Pons (tissue), 1 donor: ENCODE data around the gene CABLES1.

Source experiments
- DNase-seq: peaks from one replicate; pipeline ENCODE4 v3.0.0-alpha.2; 2016; ENCODE audit warnings: low spot score

Gene CABLES1

DNA sequence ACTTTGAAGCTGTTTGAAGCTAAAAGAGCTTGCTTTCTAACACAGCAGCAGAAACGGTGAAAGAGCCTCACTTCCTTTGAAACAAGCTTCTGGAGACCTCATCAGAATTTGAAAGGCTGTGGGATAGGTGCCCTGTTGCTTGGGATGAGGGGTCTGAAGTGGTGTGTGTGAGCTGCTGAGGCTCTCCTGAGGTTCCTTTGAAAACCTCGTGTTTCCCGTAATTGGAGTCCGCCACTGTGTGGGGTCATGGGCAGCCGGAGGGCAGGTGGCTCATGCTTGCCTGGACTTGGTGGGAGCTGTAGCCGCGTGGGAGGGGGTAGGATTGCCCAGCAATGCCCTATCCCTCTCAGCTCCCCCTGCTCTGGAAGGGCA lies 34.4 kb downstream of the CABLES1 start:
- no peak for DNase-seq

DNA sequence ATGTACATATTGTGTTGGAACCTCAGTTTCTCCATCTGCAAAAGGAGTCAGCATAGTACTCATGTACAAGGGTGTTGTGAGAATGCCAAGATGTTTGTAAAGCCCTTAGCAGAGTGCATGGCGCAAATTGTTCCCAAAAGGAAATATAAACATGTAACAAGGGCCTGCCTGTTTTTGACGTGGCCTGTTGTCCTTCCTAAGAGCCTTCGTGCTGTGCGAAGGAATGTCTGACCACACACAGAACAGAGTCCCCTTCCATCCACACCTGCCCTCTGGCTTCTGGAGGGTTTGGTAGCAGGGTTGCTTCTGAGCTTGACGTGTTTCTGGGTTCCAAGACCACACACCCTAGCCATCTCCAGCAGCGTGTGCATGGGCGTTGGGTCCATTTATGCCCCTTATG lies 34.9 kb downstream of the CABLES1 start:
- DNase-seq, result no peak

DNA sequence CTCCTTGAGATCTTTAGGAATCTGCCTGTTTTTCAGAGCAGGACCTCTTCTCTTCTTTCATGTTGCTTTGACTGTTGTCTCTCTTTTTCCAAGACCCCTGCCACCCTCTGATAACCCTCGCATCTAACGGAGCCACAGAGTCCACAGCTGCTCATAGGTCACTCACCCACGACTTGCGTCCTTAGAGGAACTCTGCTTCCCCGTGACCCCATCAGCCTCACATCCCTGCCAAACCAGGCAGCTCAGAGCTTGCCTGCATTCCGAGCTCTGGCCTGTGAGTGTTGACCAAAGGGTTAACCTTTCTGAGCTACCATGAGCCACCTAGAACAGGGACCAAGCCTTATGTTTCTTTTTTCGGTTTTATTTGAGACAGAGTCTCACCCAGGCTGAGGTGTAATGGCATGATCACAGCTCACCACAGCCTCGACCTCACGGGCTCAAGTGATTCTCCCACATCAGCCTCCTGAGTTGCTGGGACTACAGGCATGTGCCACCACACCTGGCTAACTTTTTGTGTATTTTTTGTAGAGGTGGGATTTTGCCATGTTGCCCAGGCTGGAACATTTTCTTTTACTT lies 36.4 kb downstream of the CABLES1 start:
- DNase-seq, result no peak

DNA sequence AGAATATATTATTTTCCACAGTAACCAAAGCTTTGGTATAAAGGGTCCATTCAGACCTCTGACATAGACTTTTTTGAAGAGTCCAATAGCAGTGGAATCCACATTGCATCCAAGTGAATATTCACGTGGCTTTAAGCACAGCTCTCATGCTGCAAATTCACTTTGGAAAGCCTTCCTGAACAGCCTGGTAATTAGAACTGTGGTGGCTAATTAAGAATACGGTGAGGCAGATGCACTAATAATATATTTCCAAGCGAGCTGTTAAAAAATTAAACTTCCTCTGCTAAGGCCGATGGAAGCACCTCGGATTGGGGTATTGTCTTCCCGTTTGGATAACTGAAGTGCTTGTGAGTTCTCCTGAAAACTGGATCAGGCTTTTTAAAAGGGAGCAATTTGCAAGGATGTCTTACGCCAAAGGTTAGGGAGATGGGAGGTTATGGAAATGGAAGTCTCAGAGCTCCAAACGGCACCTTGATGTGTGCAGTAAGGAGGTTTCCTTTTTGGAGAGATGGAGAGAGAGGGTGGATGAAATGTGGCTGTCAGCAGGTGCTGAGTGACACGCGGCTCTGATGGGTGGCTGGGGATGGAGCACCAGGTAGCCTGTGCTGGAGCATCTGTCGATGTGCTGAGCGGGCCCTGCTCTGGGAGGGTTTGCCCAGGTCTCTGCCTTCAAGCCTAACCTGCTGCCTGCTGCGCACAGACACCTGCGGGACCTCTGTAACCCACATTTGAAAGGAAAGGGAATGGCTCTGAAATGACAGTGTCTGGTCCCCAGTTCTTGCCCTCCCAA lies 37.5 kb downstream of the CABLES1 start:
- DNase-seq, result no peak

- no peak for DNase-seq
Measured at GRCh38 chr18:23173912-23174311, 38.6 kb downstream of the CABLES1 start.

- DNase-seq, result no peak
Measured at GRCh38 chr18:23176701-23177432, 41.6 kb downstream of the CABLES1 start.

DNA sequence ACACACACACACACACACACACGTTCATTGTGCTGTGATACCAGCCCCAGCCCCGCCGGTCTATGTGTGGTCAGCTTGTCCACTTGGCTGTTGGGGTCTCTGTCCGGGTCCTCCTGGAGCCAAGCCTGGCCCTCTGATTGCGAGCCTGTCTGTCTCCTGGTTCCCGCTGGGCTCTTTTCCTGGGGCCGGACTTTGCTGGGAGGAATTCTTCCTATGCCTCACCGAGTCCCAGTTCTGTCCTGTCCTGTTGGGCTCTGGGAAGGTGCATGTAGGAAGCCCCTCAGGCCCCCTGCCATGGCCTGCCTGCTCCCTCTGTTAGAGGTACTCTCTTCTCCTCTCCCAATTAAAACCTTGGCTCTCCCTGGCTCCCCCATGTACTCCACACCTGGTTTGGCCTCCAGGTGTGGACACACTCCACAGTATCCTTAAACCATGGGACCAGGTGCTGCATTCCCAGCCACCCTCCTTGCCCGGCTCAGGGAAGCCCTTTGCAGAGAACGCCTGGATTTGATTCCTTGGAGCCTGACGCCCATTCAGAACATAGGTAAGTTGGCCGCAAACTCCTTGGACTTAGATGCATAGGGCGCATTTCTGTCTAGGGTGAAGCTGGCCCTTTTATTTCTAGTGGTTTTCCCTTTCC lies 42.3 kb downstream of the CABLES1 start:
- DNase-seq, result no peak

- no peak for DNase-seq
Measured at GRCh38 chr18:23178201-23178600, 42.9 kb downstream of the CABLES1 start.

- no peak for DNase-seq
Measured at GRCh38 chr18:23178661-23179081, 43.4 kb downstream of the CABLES1 start.

DNA sequence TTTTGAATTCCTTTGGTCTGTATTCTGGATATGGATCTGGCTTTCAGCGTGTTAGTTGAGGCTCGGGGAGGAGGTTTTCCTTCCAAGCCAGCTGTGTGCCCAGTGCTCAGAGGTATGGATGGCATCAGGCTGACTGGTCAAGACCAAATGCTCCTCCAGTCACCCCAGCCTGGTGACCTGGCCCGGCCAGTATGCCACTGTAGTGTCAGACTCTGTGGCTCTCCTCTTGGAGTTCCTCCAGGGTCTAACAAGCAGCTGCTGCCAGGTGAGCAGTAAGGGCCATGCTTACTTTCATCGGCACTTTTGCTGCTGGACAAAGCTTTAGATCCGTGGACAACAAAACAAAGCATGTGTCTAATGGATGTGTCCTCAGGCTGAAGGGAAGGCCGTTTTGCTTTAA lies 44.1 kb downstream of the CABLES1 start:
- DNase-seq, result no peak

DNA sequence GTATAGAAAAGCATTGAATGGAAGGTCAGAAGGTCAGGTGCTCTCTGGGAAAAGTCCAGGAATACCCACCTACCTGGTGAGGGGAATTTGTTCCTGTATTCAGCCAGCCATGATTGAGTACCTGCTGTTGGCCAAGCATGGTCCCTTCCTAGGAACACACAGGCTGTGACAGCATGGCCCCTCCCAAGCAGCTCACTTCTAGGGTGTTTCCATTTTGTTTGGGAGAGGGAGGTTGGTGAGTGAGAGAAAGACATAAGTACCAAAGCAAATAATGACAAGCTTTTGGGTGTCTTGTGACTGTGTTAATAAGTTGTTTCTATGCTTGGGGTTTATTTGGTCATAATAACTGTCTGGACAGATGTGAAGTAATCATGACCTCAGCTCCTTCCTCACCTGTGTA lies 46.3 kb downstream of the CABLES1 start:
- DNase-seq, result no peak

DNA sequence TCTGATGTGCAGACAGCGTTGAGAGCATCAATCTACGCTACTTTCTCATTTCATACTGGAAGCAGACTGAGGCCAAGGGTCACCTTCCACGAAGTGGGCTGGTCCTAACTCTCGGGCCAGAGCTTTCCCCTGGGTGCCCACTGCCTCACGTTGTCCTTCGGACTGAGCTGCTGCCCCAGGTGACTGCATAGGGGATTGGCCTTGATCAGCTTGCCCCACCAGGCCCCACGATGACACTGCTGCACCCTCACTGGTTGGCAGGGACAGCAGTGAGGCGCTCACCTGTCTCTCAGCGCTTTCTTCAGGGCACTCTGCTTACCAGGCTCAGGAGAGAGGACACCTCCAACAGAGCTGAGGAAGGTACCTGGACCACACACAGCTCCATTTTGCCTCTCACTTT lies 47.3 kb downstream of the CABLES1 start:
- no peak for DNase-seq

GRCh38 chr18:23183411-23184150 lies 48.3 kb downstream of the CABLES1 start:
- no peak for DNase-seq

GRCh38 chr18:23186781-23187180 lies 51.5 kb downstream of the CABLES1 start:
- DNase-seq, result no peak

- no peak for DNase-seq
Measured at GRCh38 chr18:23188068-23188760, 52.9 kb downstream of the CABLES1 start.

GRCh38 chr18:23189099-23189498 lies 53.8 kb downstream of the CABLES1 start:
- no peak for DNase-seq

DNA sequence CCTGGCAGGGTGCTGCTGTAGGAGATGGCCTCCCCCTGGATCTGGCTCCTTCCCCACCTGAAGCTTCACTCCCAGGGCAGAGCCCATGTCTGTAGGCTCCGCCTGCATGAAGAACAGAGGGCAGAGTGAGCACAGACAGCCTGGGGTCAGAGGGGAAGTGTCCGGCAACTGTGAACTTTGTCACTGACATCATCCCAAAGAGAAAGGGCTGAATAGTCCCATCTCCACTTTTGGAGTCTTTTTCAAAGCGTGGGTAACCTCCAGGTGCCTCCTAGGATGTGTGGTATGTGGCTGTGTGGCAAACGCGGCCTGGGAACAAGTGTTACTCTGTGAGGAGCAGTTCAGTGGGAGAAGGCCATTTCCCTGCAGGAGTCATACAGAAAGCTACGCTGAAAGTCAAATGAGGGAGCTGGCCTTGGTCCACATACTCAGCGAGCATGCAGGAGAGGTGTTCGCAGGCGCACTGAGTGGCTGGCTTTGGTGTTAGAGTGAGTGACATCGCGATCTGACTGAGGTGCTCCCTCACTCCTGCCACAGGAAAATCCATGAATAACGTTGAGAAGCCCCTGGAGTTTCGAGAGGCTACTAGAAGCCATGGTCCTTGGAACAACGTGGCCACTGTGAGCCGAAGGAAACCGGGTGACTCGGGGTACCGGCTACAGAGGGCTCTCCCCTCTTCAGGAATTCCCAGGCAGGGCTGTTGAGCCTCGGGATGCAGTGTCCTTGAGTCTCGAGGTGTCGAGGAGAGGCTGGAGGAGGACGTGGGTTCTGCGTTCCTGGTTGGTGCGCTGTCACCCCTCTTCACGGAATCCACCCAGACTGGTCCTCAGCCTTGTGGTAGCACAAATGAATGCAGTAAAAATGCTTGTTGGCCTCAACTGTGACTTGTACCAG lies 54.7 kb downstream of the CABLES1 start:
- no peak for DNase-seq

GRCh38 chr18:23191232-23191631 lies 55.9 kb downstream of the CABLES1 start:
- DNase-seq, result no peak

DNA sequence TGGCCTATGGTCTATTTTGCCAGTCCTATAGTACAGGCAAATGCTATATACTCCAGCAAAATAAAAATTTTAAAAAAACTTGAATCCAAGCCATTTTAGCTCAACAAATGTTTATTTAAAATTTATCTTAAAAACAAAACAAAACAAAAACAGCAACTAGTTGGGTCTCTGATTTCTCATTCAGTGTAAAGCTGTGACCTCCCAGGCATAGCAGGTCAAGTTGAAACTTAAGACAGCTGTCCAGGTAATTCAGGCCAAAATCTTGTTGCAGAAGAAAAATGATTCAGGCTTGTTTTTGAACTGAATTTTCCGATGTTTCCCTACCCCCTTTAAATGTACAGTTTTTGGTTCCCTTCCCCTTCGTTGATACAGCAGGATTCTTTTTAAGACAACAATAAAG lies 58.5 kb downstream of the CABLES1 start:
- no peak for DNase-seq
